SHP77 treated with DMSO at 0.1 percent for 48 hours (cell line): ENCODE measurements around the gene ZEB2.

Experiments
- DNase-seq: peaks from one replicate; lab custom pipeline; 2025; lab: John Stamatoyannopoulos, UW

ZEB2 gene

GRCh38 chr2:144421606-144422510 lies 98.1 kb downstream of the ZEB2 start:
- DNase-seq = no peak

GRCh38 chr2:144419218-144419617 lies 100.7 kb downstream of the ZEB2 start:
- DNase-seq = no peak

- DNase-seq = no peak
Observed at GRCh38 chr2:144415386-144415785, 104.5 kb downstream of the ZEB2 start.

GRCh38 chr2:144414324-144414845 lies 105.5 kb downstream of the ZEB2 start:
- no peak for DNase-seq

GRCh38 chr2:144412709-144413108 lies 107.2 kb downstream of the ZEB2 start:
- DNase-seq = no peak

GRCh38 chr2:144411473-144411872 lies 108.4 kb downstream of the ZEB2 start:
- no peak for DNase-seq

- DNase-seq = no peak
Observed at GRCh38 chr2:144409241-144409640, 110.7 kb downstream of the ZEB2 start.

GRCh38 chr2:144407262-144407661 lies 112.7 kb downstream of the ZEB2 start:
- no peak for DNase-seq

GRCh38 chr2:144405982-144406788 lies 113.7 kb downstream of the ZEB2 start:
- no peak for DNase-seq

- no peak for DNase-seq
Observed at GRCh38 chr2:144405321-144405720, 114.6 kb downstream of the ZEB2 start.

GRCh38 chr2:144404586-144405314 lies 115.2 kb downstream of the ZEB2 start:
- DNase-seq = peak; percentile 33

- peak; percentile 47 for DNase-seq
Observed at GRCh38 chr2:144403933-144404332, 116.0 kb downstream of the ZEB2 start.

- DNase-seq = peak; percentile 25
Observed at GRCh38 chr2:144402251-144402650, 117.7 kb downstream of the ZEB2 start.

GRCh38 chr2:144401036-144401435 lies 118.9 kb downstream of the ZEB2 start:
- no peak for DNase-seq

GRCh38 chr2:144396318-144396717 lies 123.6 kb downstream of the ZEB2 start:
- DNase-seq = no peak

- no peak for DNase-seq
Observed at GRCh38 chr2:144390424-144391020, 129.4 kb downstream of the ZEB2 start.

GRCh38 chr2:144389930-144390311 lies 130.0 kb downstream of the ZEB2 start:
- no peak for DNase-seq

GRCh38 chr2:144389151-144389929 lies 130.6 kb downstream of the ZEB2 start:
- peak; percentile 13 for DNase-seq

GRCh38 chr2:144385381-144385780 lies 134.5 kb downstream of the ZEB2 start:
- DNase-seq = no peak

GRCh38 chr2:144383571-144384100 lies 136.3 kb downstream of the ZEB2 start:
- DNase-seq = no peak

GRCh38 chr2:144382849-144383248 lies 137.1 kb downstream of the ZEB2 start:
- DNase-seq = no peak
